NCI-H82 treated with DMSO at 0.1 percent for 48 hours (cell line): Measurements from ENCODE around the gene GRIA3.
"Not testable (repeated sequence)": the region's sequence is repeated elsewhere in the genome, so short reads cannot be mapped to it uniquely, and the experiment has no call there.

ENCODE experiments used
- DNase-seq: peaks from one replicate; lab custom pipeline; 2025; ENCODE audit not compliant: unreplicated experiment; lab: John Stamatoyannopoulos, UW

Gene GRIA3

GRCh38 chrX:123513585-123514278 lies 329.7 kb downstream of the GRIA3 start:
- no peak for DNase-seq

DNA sequence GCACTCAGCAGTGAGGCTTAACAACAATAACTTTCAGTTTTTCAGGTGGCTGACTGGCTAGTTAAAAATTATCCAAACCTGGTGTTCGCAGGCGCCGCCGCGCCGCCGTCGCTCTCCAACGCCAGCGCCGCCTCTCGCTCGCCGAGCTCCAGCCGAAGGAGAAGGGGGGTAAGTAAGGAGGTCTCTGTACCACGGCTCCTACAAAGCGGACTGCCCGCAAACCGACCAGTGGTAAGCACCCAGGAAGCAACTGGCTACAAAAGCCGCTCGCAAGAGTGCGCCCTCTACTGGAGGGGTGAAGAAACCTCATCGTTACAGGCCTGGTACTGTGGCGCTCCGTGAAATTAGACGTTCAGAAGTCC lies 330.2 kb downstream of the GRIA3 start:
- not testable (repeated sequence) for DNase-seq

DNA sequence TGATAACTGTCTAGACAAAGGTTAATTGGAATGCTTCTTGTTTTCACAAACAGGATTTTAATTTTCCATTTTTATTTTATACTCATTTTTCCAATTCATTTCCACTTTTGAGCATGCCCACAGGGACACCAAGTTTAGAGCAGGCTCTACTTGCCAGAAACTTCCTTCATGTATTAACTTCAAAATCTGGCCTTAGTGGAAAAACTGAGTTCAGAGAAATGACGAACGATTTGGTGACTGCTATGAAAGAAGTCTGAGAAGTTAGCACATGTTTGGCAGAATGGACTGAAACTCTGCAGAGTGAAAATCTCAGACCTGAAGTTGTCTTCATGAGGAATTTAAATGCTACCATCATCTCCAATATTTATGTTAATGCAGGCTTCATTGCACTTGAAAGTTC lies 334.7 kb downstream of the GRIA3 start:
- no peak for DNase-seq

- DNase-seq: no peak
Measured at GRCh38 chrX:123525123-123525725, 341.1 kb downstream of the GRIA3 start.

DNA sequence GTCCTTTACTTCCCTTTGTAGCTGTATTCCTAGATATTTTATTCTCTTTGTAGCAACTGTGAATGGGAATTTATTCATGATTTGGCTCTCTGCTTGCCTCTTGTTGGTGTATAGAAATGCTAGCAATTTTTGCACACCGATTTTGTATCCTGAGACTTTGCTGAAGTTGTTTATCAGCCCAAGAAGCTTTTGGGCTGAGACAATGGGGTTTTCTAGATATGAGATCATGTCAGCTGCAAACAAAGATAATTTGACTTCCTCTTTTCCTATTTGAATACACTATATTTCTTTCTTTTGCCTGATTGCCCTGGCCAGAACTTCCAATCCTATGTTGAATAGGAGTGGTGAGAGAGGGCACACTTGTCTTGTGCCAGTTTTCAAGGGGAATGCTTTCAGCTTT lies 346.6 kb downstream of the GRIA3 start:
- not testable (repeated sequence) for DNase-seq
